A549 (cell line): ENCODE results near the gene FCAMR. TPM values are rescaled to one million over a fixed set of nuclear protein-coding genes. Genes with fewer than 3 reads are reported as not detected.

Source experiments
- ATAC-seq, 2 experiments: fragments of 200-7000 bp in 1 of 2; fragments of >200 bp in 1 of 2; cut with Nextera tagmentation in 1 of 2; cut with Tn5 transposase in 1 of 2; 3 replicates each; pipeline versions ENCODE4 v1.8.0 to v1.9.1; 2018 to 2020; ENCODE audit warnings: mild to moderate bottlenecking in 1 of 2, moderate library complexity in 1 of 2
- CTCF ChIA-PET: fragments of 300-600 bp; sonication (Branson Sonifier 250); formaldehyde crosslinking; extraction: SDS; loops from one replicate; lab custom pipeline; 2021; ENCODE audit warnings: antibody characterized with exemption, inconsistent platforms; lab: Yijun Ruan, JAX
- POLR2A ChIA-PET: fragments of 350-600 bp; formaldehyde crosslinking; extraction: SDS; loops from one replicate; lab custom pipeline; 2021; ENCODE audit warnings: antibody characterized with exemption, inconsistent platforms; lab: Yijun Ruan, JAX
- DNase-seq, 2 experiments: peaks; one replicate each; pipeline versions ENCODE4 v3.0.0 to v3.0.0-alpha.2; 2011 to 2016; ENCODE audit warnings: low read depth in 1 of 2, low spot score in 1 of 2
- FAIRE-seq: peaks from 2 replicates; lab custom pipeline; 2011; peaks lifted over from hg19 to GRCh38; lab: Jason Lieb, UNC
- H3K27ac ChIP-seq, 2 experiments: fragments of >200 bp; sonication (Bioruptor Twin); formaldehyde crosslinking; 3 replicates each; pipeline ENCODE4 v1.5.1; 2016 to 2017
- H3K4me1 ChIP-seq: fragments of >200 bp; sonication (Bioruptor Twin); formaldehyde crosslinking; 3 replicates; pipeline ENCODE4 v1.6.1; 2016
- H3K4me2 ChIP-seq: fragments of >200 bp; sonication (Bioruptor Twin); formaldehyde crosslinking; 3 replicates; pipeline ENCODE4 v1.6.1; 2016
- H3K4me3 ChIP-seq: fragments of >200 bp; sonication (Bioruptor Twin); formaldehyde crosslinking; 3 replicates; pipeline ENCODE4 v1.5.1; 2016
- H3K9me3 ChIP-seq: fragments of >200 bp; sonication (Bioruptor Twin); formaldehyde crosslinking; 3 replicates; pipeline ENCODE4 v1.6.1; 2016
- ATOH8 ChIP-seq: fragments of 250-450 bp; sonication (Bioruptor Pico); IDR thresholded peaks from 2 replicates; pipeline ENCODE4 v1.5.0; 2020; ENCODE audit warnings: low read depth, mild to moderate bottlenecking, moderate library complexity
- CBX8 ChIP-seq: fragments of 200-600 bp; sonication (generic); IDR thresholded peaks from 2 replicates; pipeline ENCODE4 v1.6.1; 2016
- CHD2 ChIP-seq: fragments of 150-350 bp; IDR thresholded peaks from 2 replicates; pipeline ENCODE4 v1.6.1; 2014; ENCODE audit warnings: low read length; ENCODE audit not compliant: partially characterized antibody
- CTCF ChIP-seq: fragments of >200 bp; sonication (Bioruptor Twin); formaldehyde crosslinking; IDR thresholded peaks from 3 replicates; pipeline ENCODE4 v1.5.1; 2016
- EHMT2 ChIP-seq: fragments of 200-600 bp; sonication (generic); IDR thresholded peaks from 2 replicates; pipeline ENCODE4 v1.6.1; 2016; ENCODE audit warnings: antibody characterized with exemption, low read depth, mild to moderate bottlenecking, moderate library complexity
- ELK1 ChIP-seq: fragments of 150-350 bp; IDR thresholded peaks from 2 replicates; pipeline ENCODE4 v1.6.1; 2014; ENCODE audit warnings: low read depth, mild to moderate bottlenecking, low read length
- EP300 ChIP-seq, 2 experiments: fragments of >200 bp; sonication (Bioruptor Twin); formaldehyde crosslinking; IDR thresholded peaks; 2 replicates in 1 of 2; 3 replicates in 1 of 2; pipeline ENCODE4 v1.6.1; 2016 to 2017
- ESRRA ChIP-seq: fragments of 150-350 bp; IDR thresholded peaks from 2 replicates; pipeline ENCODE4 v1.6.1; 2014; ENCODE audit warnings: mild to moderate bottlenecking, low read length, borderline replicate concordance
- GATA3 ChIP-seq: IDR thresholded peaks from 2 replicates; pipeline ENCODE4 v1.6.1; 2012; ENCODE audit warnings: borderline replicate concordance
- HDAC2 ChIP-seq: fragments of 200-600 bp; sonication (generic); IDR thresholded peaks from 2 replicates; pipeline ENCODE4 v1.6.1; 2016
- HOXB5 ChIP-seq: fragments of 250-450 bp; sonication (Bioruptor Pico); IDR thresholded peaks from 2 replicates; pipeline ENCODE4 v1.5.0; 2020; ENCODE audit warnings: mild to moderate bottlenecking, moderate library complexity
- JUNB ChIP-seq: fragments of >200 bp; sonication (Bioruptor Twin); formaldehyde crosslinking; IDR thresholded peaks from 2 replicates; pipeline ENCODE4 v1.6.1; 2016
- KDM5A ChIP-seq: fragments of 200-600 bp; sonication (generic); IDR thresholded peaks from 2 replicates; pipeline ENCODE4 v1.6.1; 2016; ENCODE audit warnings: antibody characterized with exemption, mild to moderate bottlenecking
- PBX3 ChIP-seq: IDR thresholded peaks from 2 replicates; pipeline ENCODE4 v1.6.1; 2012
- PHF8 ChIP-seq: fragments of 200-600 bp; sonication (generic); IDR thresholded peaks from 2 replicates; pipeline ENCODE4 v1.6.1; 2016; ENCODE audit warnings: low read depth, mild to moderate bottlenecking, antibody characterized with exemption, moderate library complexity, borderline replicate concordance
- POLR2A ChIP-seq: IDR thresholded peaks from 2 replicates; pipeline ENCODE4 v1.6.1; 2012; ENCODE audit warnings: mild to moderate bottlenecking, low read length
- RAD21 ChIP-seq, 2 experiments: fragments of >200 bp in 1 of 2; sonication (Bioruptor Twin) in 1 of 2; formaldehyde crosslinking in 1 of 2; IDR thresholded peaks in 1 of 2; conservative IDR thresholded peaks in 1 of 2; 2 replicates in 1 of 2; 3 replicates in 1 of 2; pipeline ENCODE4 v1.6.1; 2012 to 2018; ENCODE audit warnings: inconsistent platforms in 1 of 2
- RFX5 ChIP-seq: fragments of 450-650 bp; IDR thresholded peaks from 2 replicates; pipeline ENCODE4 v1.7.1; 2014; ENCODE audit warnings: antibody characterized with exemption, mild to moderate bottlenecking, moderate library complexity
- SMC3 ChIP-seq: fragments of >200 bp; sonication (Bioruptor Twin); formaldehyde crosslinking; IDR thresholded peaks from 3 replicates; pipeline ENCODE4 v1.6.1; 2018; ENCODE audit warnings: inconsistent platforms
- ZC3H11A ChIP-seq: fragments of 450-650 bp; IDR thresholded peaks from 2 replicates; pipeline ENCODE4 v1.6.1; 2014; ENCODE audit warnings: antibody characterized with exemption, mild to moderate bottlenecking
- ZSCAN20 ChIP-seq: fragments of 250-450 bp; sonication (Bioruptor Pico); IDR thresholded peaks from 2 replicates; pipeline ENCODE4 v1.8.0; 2022; ENCODE audit warnings: mild to moderate bottlenecking, moderate library complexity
- WGBS: methylation state at CpG from one replicate; pipeline ENCODE4 v1.1.6; 2017; ENCODE audit errors: missing lambda C conversion rate; 5-methylcytosine and 5-hydroxymethylcytosine counted together
- polyA plus RNA-seq, 4 experiments: library from polyadenylated mRNA; depleted of rRNA in 3 of 4; stranded (reverse); fragments of >200 nt; fragmentation: RNase III in 1 of 4; extraction: RNeasy Plus Mini Kit Qiagen cat#74134 plus additional on column Dnase treatment in 1 of 4; gene quantifications; 2 replicates in 3 of 4; 3 replicates in 1 of 4; pipeline ENCODE4 v1.2.3, GENCODE V29; 2011 to 2017

Gene FCAMR
- polyA plus RNA-seq, 2 of the 4 experiments (the other 2 are of a cell fraction) = not detected

GRCh38 chr1:206937425-206937824 lies 32.8 kb downstream of the FCAMR start:
- TF ChIP-seq CHD2 = no peak
- TF ChIP-seq PBX3 = no peak
- TF ChIP-seq KDM5A = no peak
- TF ChIP-seq ELK1 = no peak
- no peak for TF ChIP-seq EP300 (IDR thresholded peaks at IDR 0.05)
- no peak for TF ChIP-seq EHMT2
- TF ChIP-seq CBX8 = no peak
- no peak for TF ChIP-seq ESRRA
- TF ChIP-seq HOXB5 (CRISPR knock-in tag) = no peak
- no peak for TF ChIP-seq PHF8
- TF ChIP-seq JUNB = no peak
- TF ChIP-seq ATOH8 (CRISPR knock-in tag) = no peak
- no peak for TF ChIP-seq POLR2A
- TF ChIP-seq GATA3 = no peak
- TF ChIP-seq HDAC2 = no peak
- TF ChIP-seq RAD21 (conservative IDR thresholded peaks at IDR 0.05 in 1 of 2, IDR thresholded peaks at IDR 0.05 in 1 of 2) = no peak
- TF ChIP-seq RFX5 = no peak
- no peak for TF ChIP-seq ZC3H11A
- TF ChIP-seq, all 56 proteins: peak for 0
- DNase-seq (no peak), ATAC-seq (no peak), FAIRE-seq (no peak)
- no peak overlapping the region for H3K27ac ChIP-seq
- no peaks in the 10 kb centered on the region for H3K9me3 ChIP-seq
- no peak overlapping the region for H3K4me3 ChIP-seq
- CTCF ChIA-PET = interaction anchor here (0.7 to 7.8 kb wide), 6 partner anchors 9 to 81 kb away, joined by 3 to 63 read pairs (median 6); partner anchors contain the start of gene PIGR
- POLR2A ChIA-PET = no interaction called here
- H3K4me2 ChIP-seq = no peak overlapping the region
- 74% methylated on average over 6 of the region's 6 CpGs for WGBS
- H3K4me1 ChIP-seq = peaks cover 5% of the 10 kb centered on the region; the same call in 1 of the 3 replicates

- H3K27ac ChIP-seq = no peak overlapping the region
- no peaks in the 10 kb centered on the region for H3K4me1 ChIP-seq
- POLR2A ChIA-PET = no interaction called here
- no peak overlapping the region for H3K4me3 ChIP-seq
- no peaks in the 10 kb centered on the region for H3K9me3 ChIP-seq
- CTCF ChIA-PET = interaction anchor here (0.8 to 7.8 kb wide), 13 partner anchors 9 to 201 kb away, joined by 3 to 63 read pairs (median 5); partner anchors contain the start of genes FCAMR and PIGR
- ATAC-seq = peak; percentile 87 to 97
- WGBS = 80% methylated on average over 15 of the region's 19 CpGs
- FAIRE-seq = no peak
- DNase-seq = peak; percentile 56 to 68
- no peak overlapping the region for H3K4me2 ChIP-seq
- TF ChIP-seq SMC3 (peak; percentile 62), ZSCAN20 (no peak), CTCF (peak; percentile 40), RAD21 (conservative IDR thresholded peaks at IDR 0.05 in 1 of 2, IDR thresholded peaks at IDR 0.05 in 1 of 2) (peak; percentile 41 to 63; a peak in 4 of 5 replicates)
- TF ChIP-seq, all 56 proteins: peak for 3
Observed at GRCh38 chr1:206935491-206936067, 34.7 kb downstream of the FCAMR start.
